HEK293 (cell line): ENCODE measurements around the gene SETMAR.

Experiments
- CTCF ChIA-PET: fragments of 350-600 bp; formaldehyde crosslinking; extraction: SDS; loops from one replicate; lab custom pipeline; 2021; ENCODE audit warnings: antibody characterized with exemption; lab: Yijun Ruan, JAX
- POLR2A ChIA-PET: fragments of 300-600 bp; formaldehyde crosslinking; extraction: SDS; loops from one replicate; lab custom pipeline; 2020; ENCODE audit warnings: antibody characterized with exemption, inconsistent platforms; lab: Yijun Ruan, JAX
- H3K27ac ChIP-seq: fragments of 200-500 bp; sonication (Bioruptor generic); 2 replicates; pipeline ENCODE4 v1.5.1; 2014; ENCODE audit warnings: low read depth, low read length, control low read depth, inconsistent platforms; ENCODE audit errors: extremely low read depth
- H3K36me3 ChIP-seq, 2 experiments: fragments of 200-500 bp in 1 of 2; sonication (Bioruptor generic) in 1 of 2; 1 replicate in 1 of 2; 2 replicates in 1 of 2; pipeline ENCODE4 v1.5.1; 2014 to 2017; ENCODE audit warnings: inconsistent platforms in 2 of 2, low read length in 2 of 2; ENCODE audit not compliant: control insufficient read depth in 2 of 2, insufficient read depth in 1 of 2
- H3K4me1 ChIP-seq: fragments of 200-500 bp; sonication (Bioruptor generic); 2 replicates; pipeline ENCODE4 v1.5.1; 2014; ENCODE audit warnings: mild to moderate bottlenecking, low read length, inconsistent platforms; ENCODE audit not compliant: control insufficient read depth, insufficient read depth
- H3K4me3 ChIP-seq: 2 replicates; pipeline ENCODE4 v1.5.1; 2011; ENCODE audit warnings: low read depth, mild to moderate bottlenecking, control low read depth, low read length, moderate library complexity
- H3K9me3 ChIP-seq: fragments of 200-500 bp; sonication (Bioruptor generic); 2 replicates; pipeline ENCODE4 v1.5.1; 2014; ENCODE audit warnings: low read depth, low read length, inconsistent platforms; ENCODE audit not compliant: control insufficient read depth, insufficient read depth
- BCL11B ChIP-seq: fragments of 450-650 bp; formaldehyde crosslinking; IDR thresholded peaks from 2 replicates; pipeline ENCODE4 v1.5.1; 2016; ENCODE audit warnings: low read depth, missing biosample characterization, missing genetic modification characterization
- FEZF1 ChIP-seq: fragments of 450-650 bp; formaldehyde crosslinking; IDR thresholded peaks from 2 replicates; pipeline ENCODE4 v1.5.1; 2016; ENCODE audit warnings: missing biosample characterization, missing genetic modification characterization
- MEIS1 ChIP-seq: sonication (generic); formaldehyde crosslinking; IDR thresholded peaks from 2 replicates; pipeline ENCODE4 v1.8.1; 2022; ENCODE audit warnings: missing genetic modification reagents, mild to moderate bottlenecking, borderline replicate concordance
- SP7 ChIP-seq: fragments of 450-650 bp; formaldehyde crosslinking; IDR thresholded peaks from 2 replicates; pipeline ENCODE4 v1.5.1; 2016; ENCODE audit warnings: missing biosample characterization, missing genetic modification characterization
- YY2 ChIP-seq: fragments of 450-650 bp; formaldehyde crosslinking; IDR thresholded peaks from 2 replicates; pipeline ENCODE4 v1.5.1; 2016; ENCODE audit warnings: missing biosample characterization, missing genetic modification characterization
- ZBTB20 ChIP-seq: fragments of 450-650 bp; formaldehyde crosslinking; IDR thresholded peaks from 2 replicates; pipeline ENCODE4 v1.5.1; 2016; ENCODE audit warnings: missing biosample characterization, missing genetic modification characterization
- ZBTB8A ChIP-seq: fragments of 450-650 bp; formaldehyde crosslinking; IDR thresholded peaks from 2 replicates; pipeline ENCODE4 v1.5.1; 2016; ENCODE audit warnings: missing biosample characterization, missing genetic modification characterization
- ZNF132 ChIP-seq: fragments of 450-650 bp; formaldehyde crosslinking; IDR thresholded peaks from 2 replicates; pipeline ENCODE4 v1.5.1; 2017; ENCODE audit warnings: missing biosample characterization, missing genetic modification characterization, borderline replicate concordance
- ZNF473 ChIP-seq: fragments of 450-650 bp; formaldehyde crosslinking; IDR thresholded peaks from 2 replicates; pipeline ENCODE4 v1.5.1; 2017; ENCODE audit warnings: missing biosample characterization, missing genetic modification characterization
- ZNF560 ChIP-seq: fragments of 450-650 bp; formaldehyde crosslinking; IDR thresholded peaks from 2 replicates; pipeline ENCODE4 v1.5.1; 2017; ENCODE audit warnings: missing biosample characterization, missing genetic modification characterization, borderline replicate concordance
- ZNF654 ChIP-seq: fragments of 450-650 bp; formaldehyde crosslinking; IDR thresholded peaks from 2 replicates; pipeline ENCODE4 v1.5.1; 2016; ENCODE audit warnings: low read depth, missing biosample characterization, missing genetic modification characterization
- TF ChIP-seq, protein P1 (sequence below): sonication (generic); formaldehyde crosslinking; IDR thresholded peaks from 2 replicates; pipeline ENCODE4 v1.8.1; 2022; ENCODE audit warnings: mild to moderate bottlenecking, moderate library complexity, missing genetic modification reagents
- TF ChIP-seq, protein P2 (sequence below): fragments of 450-650 bp; formaldehyde crosslinking; conservative IDR thresholded peaks from 2 replicates; pipeline ENCODE4 v1.5.1; 2016; ENCODE audit warnings: low read depth, missing biosample characterization, missing genetic modification characterization

SETMAR gene

DNA sequence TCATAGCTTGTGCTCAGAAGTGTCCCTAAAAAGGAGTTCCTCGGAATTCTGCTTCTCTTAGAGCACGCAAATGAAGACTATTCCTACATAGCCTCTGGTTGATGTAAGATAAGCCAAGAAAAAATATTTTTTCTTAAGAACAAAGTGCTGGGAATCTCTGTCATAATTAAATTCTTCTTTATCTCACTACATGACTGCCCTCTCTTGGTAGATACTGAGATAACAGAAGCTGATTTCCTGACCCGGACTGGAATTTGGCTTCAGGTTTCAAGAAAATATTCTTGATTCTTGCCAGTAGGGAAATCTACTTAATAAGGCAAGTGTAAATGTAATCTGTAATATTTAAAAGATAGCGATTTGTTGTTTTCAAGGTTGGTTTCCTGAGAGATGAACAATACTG is 31.3 kb upstream of the SETMAR start:
- Histone ChIP-seq H3K27ac (no peak overlapping the region), H3K9me3 (no peaks in the 10 kb centered on the region), H3K4me1 (no peaks in the 10 kb centered on the region), H3K36me3 (no peaks in the 10 kb centered on the region), H3K4me3 (no peak overlapping the region)
- TF ChIP-seq ZNF560 (tag by site-specific recombination) = no peak
- TF ChIP-seq ZNF654 (tag by site-specific recombination) = peak; percentile 45
- CTCF ChIA-PET = interaction anchor here (0.6 to 1.9 kb wide), 19 partner anchors 13 to 1089 kb away, joined by 3 to 14 read pairs (median 4); no protein-coding TSS in a partner anchor
- POLR2A ChIA-PET = no interaction called here

DNA sequence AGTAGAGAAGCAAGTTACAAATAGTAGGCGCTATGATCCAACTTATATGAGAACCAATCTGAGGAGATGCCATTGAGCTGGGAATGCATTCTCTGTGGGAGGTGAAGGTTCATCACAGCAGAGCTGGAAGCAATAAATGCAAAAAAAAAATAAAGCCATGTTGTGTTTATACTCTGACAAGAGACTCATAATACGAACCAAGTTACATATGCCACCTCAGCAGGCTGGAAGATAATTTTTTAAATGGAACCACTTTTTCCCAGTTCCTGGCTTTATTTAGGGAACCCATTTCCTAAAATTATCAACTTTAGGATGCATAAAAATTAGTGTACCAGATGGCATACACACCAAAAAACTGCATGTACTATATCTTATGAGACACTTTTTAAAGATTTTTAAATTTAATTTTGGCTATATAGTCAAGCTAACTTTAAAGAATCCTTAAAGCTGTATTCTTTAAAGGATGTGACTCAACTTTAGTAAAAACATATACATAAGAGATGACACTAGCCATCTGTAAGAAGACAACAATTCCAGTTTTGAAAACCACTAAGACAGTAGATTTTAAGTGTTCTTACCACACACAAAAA is 23.6 kb upstream of the SETMAR start:
- H3K27ac ChIP-seq = no peak overlapping the region
- TF ChIP-seq SP7 (tag by site-specific recombination) (no peak), BCL11B (tag by site-specific recombination) (no peak), FEZF1 (tag by site-specific recombination) (no peak)
- TF ChIP-seq, all 188 proteins: peak for 0
- H3K4me3 ChIP-seq = no peak overlapping the region
- POLR2A ChIA-PET = interaction anchor here (0.6 kb wide), 1 partner anchor 148 kb away, joined by 4 read pairs; no protein-coding TSS in a partner anchor
- H3K4me1 ChIP-seq = no peaks in the 10 kb centered on the region
- no peaks in the 10 kb centered on the region for H3K9me3 ChIP-seq
- CTCF ChIA-PET = interaction anchor here (0.5 to 0.9 kb wide), 2 partner anchors 71 to 1079 kb away, joined by 3 read pairs; no protein-coding TSS in a partner anchor
- no peaks in the 10 kb centered on the region for H3K36me3 ChIP-seq

- Histone ChIP-seq H3K36me3 (no peaks in the 10 kb centered on the region), H3K4me1 (no peaks in the 10 kb centered on the region), H3K27ac (no peak overlapping the region), H3K4me3 (no peak overlapping the region), H3K9me3 (no peaks in the 10 kb centered on the region)
- TF ChIP-seq ZBTB8A (no peak), YY2 (tag by site-specific recombination) (no peak), ZNF473 (tag by site-specific recombination) (no peak), ZBTB20 (tag by site-specific recombination) (no peak), ZNF132 (tag by site-specific recombination) (no peak), MEIS1 (CRISPR knock-in tag) (no peak)
- TF ChIP-seq, protein P1, sequence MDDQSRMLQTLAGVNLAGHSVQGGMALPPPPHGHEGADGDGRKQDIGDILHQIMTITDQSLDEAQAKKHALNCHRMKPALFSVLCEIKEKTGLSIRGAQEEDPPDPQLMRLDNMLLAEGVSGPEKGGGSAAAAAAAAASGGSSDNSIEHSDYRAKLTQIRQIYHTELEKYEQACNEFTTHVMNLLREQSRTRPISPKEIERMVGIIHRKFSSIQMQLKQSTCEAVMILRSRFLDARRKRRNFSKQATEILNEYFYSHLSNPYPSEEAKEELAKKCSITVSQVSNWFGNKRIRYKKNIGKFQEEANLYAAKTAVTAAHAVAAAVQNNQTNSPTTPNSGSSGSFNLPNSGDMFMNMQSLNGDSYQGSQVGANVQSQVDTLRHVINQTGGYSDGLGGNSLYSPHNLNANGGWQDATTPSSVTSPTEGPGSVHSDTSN = no peak
- TF ChIP-seq, protein P2, sequence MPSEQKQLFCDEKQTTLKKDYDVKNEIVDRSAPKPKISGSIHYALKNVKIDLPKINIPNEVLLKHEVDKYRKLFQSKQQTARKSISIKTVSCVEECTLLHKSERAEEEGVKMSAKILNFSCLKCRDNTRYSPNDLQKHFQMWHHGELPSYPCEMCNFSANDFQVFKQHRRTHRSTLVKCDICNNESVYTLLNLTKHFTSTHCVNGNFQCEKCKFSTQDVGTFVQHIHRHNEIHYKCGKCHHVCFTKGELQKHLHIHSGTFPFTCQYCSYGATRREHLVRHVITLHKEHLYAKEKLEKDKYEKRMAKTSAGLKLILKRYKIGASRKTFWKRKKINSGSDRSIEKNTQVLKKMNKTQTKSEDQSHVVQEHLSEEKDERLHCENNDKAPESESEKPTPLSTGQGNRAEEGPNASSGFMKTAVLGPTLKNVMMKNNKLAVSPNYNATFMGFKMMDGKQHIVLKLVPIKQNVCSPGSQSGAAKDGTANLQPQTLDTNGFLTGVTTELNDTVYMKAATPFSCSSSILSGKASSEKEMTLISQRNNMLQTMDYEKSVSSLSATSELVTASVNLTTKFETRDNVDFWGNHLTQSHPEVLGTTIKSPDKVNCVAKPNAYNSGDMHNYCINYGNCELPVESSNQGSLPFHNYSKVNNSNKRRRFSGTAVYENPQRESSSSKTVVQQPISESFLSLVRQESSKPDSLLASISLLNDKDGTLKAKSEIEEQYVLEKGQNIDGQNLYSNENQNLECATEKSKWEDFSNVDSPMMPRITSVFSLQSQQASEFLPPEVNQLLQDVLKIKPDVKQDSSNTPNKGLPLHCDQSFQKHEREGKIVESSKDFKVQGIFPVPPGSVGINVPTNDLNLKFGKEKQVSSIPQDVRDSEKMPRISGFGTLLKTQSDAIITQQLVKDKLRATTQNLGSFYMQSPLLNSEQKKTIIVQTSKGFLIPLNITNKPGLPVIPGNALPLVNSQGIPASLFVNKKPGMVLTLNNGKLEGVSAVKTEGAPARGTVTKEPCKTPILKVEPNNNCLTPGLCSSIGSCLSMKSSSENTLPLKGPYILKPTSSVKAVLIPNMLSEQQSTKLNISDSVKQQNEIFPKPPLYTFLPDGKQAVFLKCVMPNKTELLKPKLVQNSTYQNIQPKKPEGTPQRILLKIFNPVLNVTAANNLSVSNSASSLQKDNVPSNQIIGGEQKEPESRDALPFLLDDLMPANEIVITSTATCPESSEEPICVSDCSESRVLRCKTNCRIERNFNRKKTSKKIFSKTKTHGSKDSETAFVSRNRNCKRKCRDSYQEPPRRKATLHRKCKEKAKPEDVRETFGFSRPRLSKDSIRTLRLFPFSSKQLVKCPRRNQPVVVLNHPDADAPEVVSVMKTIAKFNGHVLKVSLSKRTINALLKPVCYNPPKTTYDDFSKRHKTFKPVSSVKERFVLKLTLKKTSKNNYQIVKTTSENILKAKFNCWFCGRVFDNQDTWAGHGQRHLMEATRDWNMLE (tag by site-specific recombination) = no peak
- CTCF ChIA-PET = interaction anchor here (0.6 to 0.9 kb wide), 2 partner anchors 9 to 286 kb away, joined by 3 read pairs; no protein-coding TSS in a partner anchor
- POLR2A ChIA-PET = no interaction called here
These were observed 21.2 kb upstream of the SETMAR start for GRCh38 chr3:4281991-4282390.
